Stimulated activated CD8-positive, alpha-beta memory T cell treated with anti-CD3 and anti-CD28 coated beads, Interleukin-15, amount 100 ng/mL, for 4 hours (primary cell): ENCODE results near the gene AGGF1.
"Not testable (repeated sequence)": the region's sequence is repeated elsewhere in the genome, so short reads cannot be mapped to it uniquely, and the experiment has no call there.

Source experiments
- DNase-seq, 2 donors: peaks; one replicate each; pipeline ENCODE4 v3.0.0-alpha.2; 2020; ENCODE audit warnings: low read depth in 2 of 2

Gene AGGF1

DNA sequence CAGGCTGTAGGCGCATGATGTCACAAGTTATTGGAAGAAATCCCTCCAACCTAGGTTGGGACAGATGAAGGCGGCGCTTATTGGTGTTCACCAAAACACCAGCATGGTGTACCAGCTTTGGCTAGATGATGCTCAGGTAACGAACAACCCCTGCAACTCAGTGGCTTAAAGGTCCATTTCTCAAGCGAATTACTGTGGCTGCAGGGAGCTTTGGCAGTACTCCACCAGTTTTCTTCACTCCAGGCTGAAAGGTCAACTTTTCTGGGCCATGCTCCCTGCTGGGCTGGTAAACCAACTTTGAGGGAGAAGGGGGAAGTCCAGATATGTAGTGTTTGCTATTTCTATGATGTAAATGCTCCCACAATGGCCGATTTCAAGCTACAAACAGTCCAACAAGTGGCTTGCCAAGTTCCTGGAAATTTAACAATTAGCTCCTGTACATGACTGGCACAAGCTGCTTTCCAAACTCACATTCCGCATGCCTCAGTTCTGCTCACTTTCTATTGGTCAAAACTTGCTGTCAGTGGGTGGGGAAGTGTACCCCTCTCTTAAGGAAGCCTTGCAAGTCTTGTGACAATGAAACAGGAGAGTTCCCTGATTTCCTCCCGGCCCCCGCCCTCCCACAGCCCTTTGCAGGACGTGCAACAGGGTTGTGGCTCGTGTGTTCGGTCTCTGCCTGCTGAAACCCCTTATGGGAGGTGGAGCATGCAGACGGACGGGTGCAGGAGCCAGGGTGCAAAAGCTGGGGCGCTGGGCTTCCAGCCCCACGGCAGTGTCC is 57.5 kb downstream of the AGGF1 start:
- no peak for DNase-seq

GRCh38 chr5:77095189-77095588 is 65.0 kb downstream of the AGGF1 start:
- no peak for DNase-seq

- DNase-seq: no peak
These were observed 71.1 kb downstream of the AGGF1 start for GRCh38 chr5:77101298-77101697.

DNA sequence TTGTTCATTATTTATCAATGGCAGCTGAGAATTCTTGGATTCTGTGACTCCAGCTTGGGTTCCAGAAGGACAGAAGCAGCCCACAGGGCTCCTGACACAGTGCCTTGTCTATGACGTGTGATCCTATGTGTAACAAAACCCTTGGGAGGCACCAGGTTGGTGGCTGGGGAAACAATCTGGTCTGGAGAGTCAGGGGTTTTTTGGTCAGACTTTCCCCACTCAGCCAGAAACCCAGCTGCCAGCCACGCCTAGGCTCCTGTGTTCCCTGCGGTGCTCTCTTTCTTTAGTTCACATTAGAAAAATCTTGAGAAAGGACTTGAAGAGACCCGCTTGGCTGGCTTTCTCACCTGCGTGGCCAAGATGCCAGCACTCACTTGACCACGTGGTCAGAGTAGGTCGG is 72.3 kb downstream of the AGGF1 start:
- DNase-seq: no peak

GRCh38 chr5:77103457-77103856 is 73.3 kb downstream of the AGGF1 start:
- DNase-seq: no peak

- no peak for DNase-seq
These were observed 74.6 kb downstream of the AGGF1 start for GRCh38 chr5:77104813-77105212.

GRCh38 chr5:77107035-77107434 is 76.8 kb downstream of the AGGF1 start:
- not testable (repeated sequence) for DNase-seq
